K562 (cell line): ENCODE results near the gene AKAP13.

Experiments used
- ASH1L ChIP-seq: fragments of 450-650 bp; IDR thresholded peaks from 2 replicates; pipeline ENCODE4 v1.6.1; 2018; ENCODE audit warnings: borderline replicate concordance, mild to moderate bottlenecking, low read depth; ENCODE audit not compliant: partially characterized antibody
- MAFF ChIP-seq: IDR thresholded peaks from 2 replicates; pipeline ENCODE4 v1.6.1; 2012; ENCODE audit warnings: low read length, improper control_type of control experiment
- MCM2 ChIP-seq: fragments of 450-650 bp; IDR thresholded peaks from 2 replicates; pipeline ENCODE4 v1.6.1; 2017; ENCODE audit warnings: low read depth, mild to moderate bottlenecking
- MYBL2 ChIP-seq, 2 experiments: fragments of 450-650 bp in 1 of 2; sonication (generic) in 1 of 2; formaldehyde crosslinking in 1 of 2; IDR thresholded peaks; 2 replicates each; pipeline versions ENCODE4 v1.6.1 to v1.8.1; 2017 to 2022; ENCODE audit warnings: borderline replicate concordance in 1 of 2, inconsistent platforms in 1 of 2, low read depth in 1 of 2, mild to moderate bottlenecking in 1 of 2, missing genetic modification reagents in 1 of 2, moderate library complexity in 1 of 2
- POLR2AphosphoS5 ChIP-seq: IDR thresholded peaks from 2 replicates; pipeline ENCODE4 v1.6.1; 2011; ENCODE audit warnings: mild to moderate bottlenecking, low read depth, low read length, moderate library complexity; ENCODE audit not compliant: control insufficient read depth, insufficient read depth
- RAD51 ChIP-seq: fragments of 450-650 bp; IDR thresholded peaks from 2 replicates; pipeline ENCODE4 v1.7.1; 2016; ENCODE audit warnings: low read depth, mild to moderate bottlenecking, borderline replicate concordance
- RBM15 ChIP-seq: fragments of 200-400 bp; formaldehyde crosslinking; IDR thresholded peaks from 2 replicates; pipeline ENCODE4 v1.6.1; 2018; ENCODE audit warnings: mild to moderate bottlenecking, low read length, moderate library complexity; ENCODE audit not compliant: insufficient read depth
- SIN3A ChIP-seq, 2 experiments: fragments of 150-350 bp in 1 of 2; IDR thresholded peaks; 2 replicates each; pipeline ENCODE4 v1.6.1; 2011 to 2016; ENCODE audit warnings: borderline replicate concordance in 2 of 2, low read depth in 2 of 2, low read length in 2 of 2, mild to moderate bottlenecking in 2 of 2, moderate library complexity in 2 of 2; ENCODE audit not compliant: control insufficient read depth in 1 of 2
- SMARCC2 ChIP-seq: fragments of 450-650 bp; IDR thresholded peaks from 2 replicates; pipeline ENCODE4 v1.6.1; 2017; ENCODE audit warnings: antibody characterized with exemption, moderate library complexity, mild to moderate bottlenecking, low read depth
- SPI1 ChIP-seq: IDR thresholded peaks from 2 replicates; pipeline ENCODE4 v1.6.1; 2011; ENCODE audit warnings: low read depth, low read length, control low read depth, borderline replicate concordance
- TAF1 ChIP-seq: IDR thresholded peaks from 2 replicates; pipeline ENCODE4 v1.6.1; 2011; ENCODE audit warnings: mild to moderate bottlenecking, low read length, moderate library complexity; ENCODE audit not compliant: insufficient read depth, control insufficient read depth, severe bottlenecking; ENCODE audit errors: extremely low read depth
- ZBTB33 ChIP-seq: sonication (generic); formaldehyde crosslinking; IDR thresholded peaks from 2 replicates; pipeline ENCODE4 v1.8.1; 2023; ENCODE audit warnings: mild to moderate bottlenecking, missing genetic modification reagents
- ZNF239 ChIP-seq: fragments of 250-450 bp; sonication (Bioruptor Pico); IDR thresholded peaks from 2 replicates; pipeline ENCODE4 v1.4.0; 2020; ENCODE audit warnings: mild to moderate bottlenecking
- TF ChIP-seq, protein P1 (sequence below), 3 experiments: IDR thresholded peaks in 2 of 3; conservative IDR thresholded peaks in 1 of 3; 2 replicates each; pipeline ENCODE4 v1.5.1; 2011 to 2012; ENCODE audit warnings: low read length in 3 of 3, mild to moderate bottlenecking in 3 of 3, control low read depth in 2 of 3, improper control_type of control experiment in 1 of 3, inconsistent platforms in 1 of 3, low read depth in 1 of 3, mixed read lengths in 1 of 3, moderate library complexity in 1 of 3; ENCODE audit not compliant: insufficient read depth in 2 of 3

DNA sequence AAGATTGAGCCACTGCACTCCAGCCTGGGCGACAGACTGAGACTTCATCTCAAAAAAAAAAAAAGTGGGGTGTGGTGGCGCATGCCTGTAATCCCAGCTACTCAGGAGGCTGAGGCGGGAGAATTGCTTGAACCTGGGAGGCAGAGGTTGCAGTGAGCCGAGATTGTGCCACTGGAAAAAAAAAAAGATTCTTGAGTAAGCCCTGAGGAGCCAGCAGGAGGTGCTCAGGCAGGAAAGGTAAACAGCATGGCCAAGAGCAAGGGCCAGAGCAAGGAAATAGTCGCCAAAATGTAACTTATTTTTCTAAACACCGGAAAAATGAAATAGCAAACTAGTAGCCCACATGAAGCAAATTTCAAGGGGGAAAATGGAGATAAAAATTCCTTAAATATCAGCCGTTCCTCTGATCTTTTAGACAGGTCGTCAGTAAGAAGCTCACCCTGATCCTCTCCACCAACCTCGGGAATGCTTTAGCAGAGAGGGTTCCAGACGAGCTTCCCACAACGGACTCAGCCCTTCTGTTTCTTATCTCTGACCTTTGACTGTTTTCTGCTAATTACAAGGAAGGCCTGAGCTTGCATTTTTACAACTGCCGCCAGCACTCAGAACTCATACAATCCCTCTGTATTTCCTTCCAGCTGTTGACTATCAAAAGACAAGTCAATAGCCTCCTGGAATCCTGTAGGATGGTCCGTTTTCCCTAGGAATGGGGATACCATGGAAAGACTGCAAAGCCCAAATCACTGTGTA lies 45.0 kb upstream of the AKAP13 start:
- TF ChIP-seq TAF1 (no peak), SMARCC2 (no peak), POLR2AphosphoS5 (no peak), MAFF (no peak), ASH1L (no peak), MCM2 (no peak), SIN3A (IDR thresholded peaks at IDR 0.05; ENCODE audit: borderline replicate concordance in 2 of 2, control insufficient read depth in 1 of 2, low read depth in 2 of 2, low read length in 2 of 2) (no peak), ZNF239 (CRISPR knock-in tag) (no peak), ZBTB33 (no peak), RBM15 (no peak), MYBL2 (IDR thresholded peaks at IDR 0.05; ENCODE audit: low read depth) (no peak), MYBL2 (CRISPR knock-in tag; IDR thresholded peaks at IDR 0.05; ENCODE audit: borderline replicate concordance) (no peak), SPI1 (no peak), RAD51 (no peak)
- TF ChIP-seq, protein P1, sequence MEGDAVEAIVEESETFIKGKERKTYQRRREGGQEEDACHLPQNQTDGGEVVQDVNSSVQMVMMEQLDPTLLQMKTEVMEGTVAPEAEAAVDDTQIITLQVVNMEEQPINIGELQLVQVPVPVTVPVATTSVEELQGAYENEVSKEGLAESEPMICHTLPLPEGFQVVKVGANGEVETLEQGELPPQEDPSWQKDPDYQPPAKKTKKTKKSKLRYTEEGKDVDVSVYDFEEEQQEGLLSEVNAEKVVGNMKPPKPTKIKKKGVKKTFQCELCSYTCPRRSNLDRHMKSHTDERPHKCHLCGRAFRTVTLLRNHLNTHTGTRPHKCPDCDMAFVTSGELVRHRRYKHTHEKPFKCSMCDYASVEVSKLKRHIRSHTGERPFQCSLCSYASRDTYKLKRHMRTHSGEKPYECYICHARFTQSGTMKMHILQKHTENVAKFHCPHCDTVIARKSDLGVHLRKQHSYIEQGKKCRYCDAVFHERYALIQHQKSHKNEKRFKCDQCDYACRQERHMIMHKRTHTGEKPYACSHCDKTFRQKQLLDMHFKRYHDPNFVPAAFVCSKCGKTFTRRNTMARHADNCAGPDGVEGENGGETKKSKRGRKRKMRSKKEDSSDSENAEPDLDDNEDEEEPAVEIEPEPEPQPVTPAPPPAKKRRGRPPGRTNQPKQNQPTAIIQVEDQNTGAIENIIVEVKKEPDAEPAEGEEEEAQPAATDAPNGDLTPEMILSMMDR (IDR thresholded peaks at IDR 0.05 in 2 of 3, conservative IDR thresholded peaks at IDR 0.05 in 1 of 3; ENCODE audit: insufficient read depth in 2 of 3, low read depth in 1 of 3, low read length in 3 of 3): no peak
